ENCODE data around the gene TAF11L3. TPM values are rescaled to one million over a fixed set of nuclear protein-coding genes. Genes with fewer than 3 reads are reported as not detected.
"Not testable (repeated sequence)": the region's sequence is repeated elsewhere in the genome, so short reads cannot be mapped to it uniquely, and the experiment has no call there.

Gene TAF11L3
- total RNA-seq, 1 donor from 2014 or later: not detected

- no peaks in the 10 kb centered on the region for H3K4me1 ChIP-seq
- no peak overlapping the region for H3K4me3 ChIP-seq
- H3K27me3 ChIP-seq (ENCODE audit: low read depth): no peaks in the 10 kb centered on the region
- intact Hi-C loops (cut with DNase I): no loop called here
- TF ChIP-seq, protein P1, sequence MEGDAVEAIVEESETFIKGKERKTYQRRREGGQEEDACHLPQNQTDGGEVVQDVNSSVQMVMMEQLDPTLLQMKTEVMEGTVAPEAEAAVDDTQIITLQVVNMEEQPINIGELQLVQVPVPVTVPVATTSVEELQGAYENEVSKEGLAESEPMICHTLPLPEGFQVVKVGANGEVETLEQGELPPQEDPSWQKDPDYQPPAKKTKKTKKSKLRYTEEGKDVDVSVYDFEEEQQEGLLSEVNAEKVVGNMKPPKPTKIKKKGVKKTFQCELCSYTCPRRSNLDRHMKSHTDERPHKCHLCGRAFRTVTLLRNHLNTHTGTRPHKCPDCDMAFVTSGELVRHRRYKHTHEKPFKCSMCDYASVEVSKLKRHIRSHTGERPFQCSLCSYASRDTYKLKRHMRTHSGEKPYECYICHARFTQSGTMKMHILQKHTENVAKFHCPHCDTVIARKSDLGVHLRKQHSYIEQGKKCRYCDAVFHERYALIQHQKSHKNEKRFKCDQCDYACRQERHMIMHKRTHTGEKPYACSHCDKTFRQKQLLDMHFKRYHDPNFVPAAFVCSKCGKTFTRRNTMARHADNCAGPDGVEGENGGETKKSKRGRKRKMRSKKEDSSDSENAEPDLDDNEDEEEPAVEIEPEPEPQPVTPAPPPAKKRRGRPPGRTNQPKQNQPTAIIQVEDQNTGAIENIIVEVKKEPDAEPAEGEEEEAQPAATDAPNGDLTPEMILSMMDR (IDR thresholded peaks at IDR 0.05): no peak
- no peak for ATAC-seq
- H3K36me3 ChIP-seq: no peaks in the 10 kb centered on the region
- H3K9me3 ChIP-seq: no peaks in the 10 kb centered on the region
- no peak for DNase-seq
- H3K27ac ChIP-seq: no peak overlapping the region
These were observed 35.4 kb upstream of the TAF11L3 start for GRCh38 chr5:17482790-17483189.

DNA sequence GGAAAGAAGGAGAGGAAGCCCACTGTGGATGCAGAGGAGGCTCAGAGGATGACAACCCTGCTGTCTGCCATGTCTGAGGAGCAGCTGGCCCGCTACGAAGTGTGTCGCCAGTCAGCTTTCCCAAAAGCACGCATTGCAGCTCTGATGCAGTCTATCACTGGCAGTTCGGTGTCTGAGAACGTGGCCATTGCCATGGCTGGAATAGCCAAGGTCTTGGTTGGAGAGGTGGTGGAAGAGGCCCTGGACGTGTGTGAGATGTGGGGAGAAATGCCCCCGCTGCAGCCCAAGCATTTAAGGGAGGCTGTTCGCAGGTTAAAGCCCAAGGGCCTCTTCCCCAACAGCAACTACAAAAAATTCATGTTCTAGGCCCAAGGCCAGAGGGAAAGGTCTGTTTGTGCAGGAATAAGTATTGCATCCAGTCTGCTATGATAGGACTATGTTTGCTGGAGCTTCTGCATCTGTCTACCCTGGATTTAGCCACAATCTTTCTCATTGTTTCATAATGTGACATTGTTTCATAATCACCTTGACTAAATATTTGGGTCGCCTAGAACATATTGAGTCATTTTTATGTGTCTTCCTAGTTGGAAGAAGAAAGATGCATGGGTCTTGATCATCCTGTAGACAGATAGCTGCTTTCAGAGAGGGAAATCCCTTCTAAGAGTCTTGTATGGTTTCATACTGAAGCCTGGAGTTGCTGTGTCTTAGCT lies 31.5 kb upstream of the TAF11L3 start:
- intact Hi-C loops (cut with DNase I); ATAC-seq; H3K27ac ChIP-seq; H3K27me3 ChIP-seq (ENCODE audit: low read depth); H3K4me3 ChIP-seq; H3K36me3 ChIP-seq; DNase-seq; H3K9me3 ChIP-seq; H3K4me1 ChIP-seq: not testable (repeated sequence)

- H3K4me3 ChIP-seq: no peak overlapping the region
- H3K9me3 ChIP-seq: no peaks in the 10 kb centered on the region
- no peak for DNase-seq
- H3K27ac ChIP-seq: no peak overlapping the region
- intact Hi-C loops (cut with DNase I): no loop called here
- no peaks in the 10 kb centered on the region for H3K27me3 ChIP-seq (ENCODE audit: low read depth)
- no peaks in the 10 kb centered on the region for H3K36me3 ChIP-seq
- ATAC-seq: no peak
- TF ChIP-seq, protein P1 (IDR thresholded peaks at IDR 0.05): no peak
- no peaks in the 10 kb centered on the region for H3K4me1 ChIP-seq
These were observed 31.0 kb upstream of the TAF11L3 start for GRCh38 chr5:17487174-17487512.

DNA sequence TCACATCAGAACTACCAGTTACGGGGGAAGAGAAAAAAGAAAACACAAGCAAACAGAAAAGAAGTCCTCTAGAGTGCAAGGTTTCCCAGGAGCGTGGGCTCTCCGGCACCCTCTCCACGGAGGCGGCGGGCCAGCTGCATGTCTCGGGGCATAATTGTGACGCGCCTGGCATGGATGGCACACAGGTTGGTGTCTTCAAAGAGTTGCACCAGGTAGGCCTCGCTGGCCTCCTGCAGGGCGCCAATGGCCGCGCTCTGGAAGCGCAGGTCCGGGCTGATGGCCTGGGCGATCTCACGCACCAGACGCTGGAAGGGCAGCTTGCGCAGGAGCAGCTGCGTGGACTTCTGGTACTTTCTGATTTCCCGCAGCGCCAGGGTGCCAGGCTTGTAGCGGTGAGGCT lies 26.9 kb upstream of the TAF11L3 start:
- H3K36me3 ChIP-seq; intact Hi-C loops (cut with DNase I); H3K27me3 ChIP-seq (ENCODE audit: low read depth); DNase-seq; H3K4me1 ChIP-seq; H3K9me3 ChIP-seq; H3K27ac ChIP-seq; H3K4me3 ChIP-seq: not testable (repeated sequence)
- ATAC-seq: peak in 1 of 2 donors; percentile 25

DNA sequence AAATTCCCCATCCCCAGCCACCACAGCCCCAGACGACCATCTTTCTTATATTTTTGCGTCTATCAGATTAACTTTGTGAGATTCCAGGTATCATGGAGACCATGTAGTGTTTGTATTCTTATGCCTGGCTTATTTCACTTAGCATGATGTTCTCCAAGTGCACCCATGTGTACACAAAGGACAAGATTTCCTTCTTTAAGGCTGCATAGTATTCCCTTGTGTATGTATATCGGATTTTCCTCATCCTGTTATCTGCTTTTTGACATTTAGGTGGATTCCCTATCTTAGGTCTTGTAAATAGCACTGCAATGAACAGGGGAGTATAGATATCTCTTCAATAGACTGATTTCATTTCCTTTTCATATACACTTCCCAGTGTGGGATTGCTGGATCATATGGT lies 25.4 kb upstream of the TAF11L3 start:
- ATAC-seq: no peak
- Histone ChIP-seq H3K4me3 (no peak overlapping the region), H3K27ac (no peak overlapping the region), H3K4me1 (no peaks in the 10 kb centered on the region), H3K9me3 (no peaks in the 10 kb centered on the region), H3K27me3 (ENCODE audit: low read depth) (no peaks in the 10 kb centered on the region), H3K36me3 (no peaks in the 10 kb centered on the region)
- intact Hi-C loops (cut with DNase I): no loop called here
- DNase-seq: no peak
- TF ChIP-seq, protein P1 (IDR thresholded peaks at IDR 0.05): no peak

- no peaks in the 10 kb centered on the region for H3K27me3 ChIP-seq (ENCODE audit: low read depth)
- no peak for ATAC-seq
- H3K4me3 ChIP-seq: no peak overlapping the region
- H3K9me3 ChIP-seq: no peaks in the 10 kb centered on the region
- intact Hi-C loops (cut with DNase I): no loop called here
- TF ChIP-seq, protein P1 (IDR thresholded peaks at IDR 0.05): no peak
- no peak overlapping the region for H3K27ac ChIP-seq
- H3K36me3 ChIP-seq: no peaks in the 10 kb centered on the region
- no peak for DNase-seq
- no peaks in the 10 kb centered on the region for H3K4me1 ChIP-seq
These were observed 20.7 kb upstream of the TAF11L3 start for GRCh38 chr5:17497446-17497845.

GRCh38 chr5:17497931-17498330 lies 20.2 kb upstream of the TAF11L3 start, which contains the start of gene TAF11L2:
Gene TAF11L2, plus strand, starts transcription at chr5:17498231.
- H3K4me3 ChIP-seq; ATAC-seq; H3K27me3 ChIP-seq (ENCODE audit: low read depth); intact Hi-C loops (cut with DNase I); H3K9me3 ChIP-seq; DNase-seq; H3K36me3 ChIP-seq; H3K4me1 ChIP-seq; H3K27ac ChIP-seq: not testable (repeated sequence)
